ENCODE data around the gene NDUFB6.
"Not testable (repeated sequence)": the region's sequence is repeated elsewhere in the genome, so short reads cannot be mapped to it uniquely, and the experiment has no call there.

NDUFB6 gene

DNA sequence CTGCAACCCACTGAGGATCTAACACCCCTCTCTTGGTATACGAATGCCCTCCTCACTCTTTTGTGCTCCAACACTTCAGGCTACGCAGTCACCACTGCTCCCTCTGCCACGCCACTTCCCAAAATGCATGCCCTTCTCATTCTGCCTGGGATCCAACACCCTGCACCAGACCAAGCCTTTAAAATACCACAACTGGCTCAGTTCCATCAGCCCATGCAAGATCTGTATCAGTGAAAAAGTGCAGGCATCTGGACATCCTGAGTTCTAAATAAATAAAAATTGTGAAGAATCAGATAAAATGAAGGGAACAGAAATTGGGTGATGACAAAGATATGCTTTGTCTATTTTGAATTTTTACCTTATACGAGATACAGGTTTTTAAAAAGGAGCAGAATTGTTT lies 2.7 kb downstream of the NDUFB6 start:
- no peak for DNase-seq (ENCODE audit: low read depth)

DNA sequence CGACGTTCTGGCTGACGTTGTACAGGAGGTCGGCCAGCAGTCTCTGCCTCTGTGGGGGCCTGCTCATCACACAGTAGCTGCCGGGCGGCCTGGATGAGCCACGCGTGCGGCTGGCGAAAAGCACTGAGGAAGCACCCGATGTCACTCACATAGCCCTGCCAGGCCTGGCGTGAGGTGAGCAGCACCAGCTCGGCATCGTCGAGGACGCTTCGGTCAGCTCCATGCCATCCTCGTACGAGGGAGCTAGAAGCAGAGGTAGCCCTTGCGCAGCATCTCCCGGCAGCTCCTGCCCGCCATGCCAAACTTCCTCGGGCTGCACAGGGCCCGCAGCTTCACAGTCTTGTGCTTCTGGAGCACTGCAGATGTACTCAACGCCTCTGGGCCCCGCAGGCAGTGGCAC lies 6.2 kb downstream of the NDUFB6 start:
- no peak for DNase-seq (ENCODE audit: low read depth)

DNA sequence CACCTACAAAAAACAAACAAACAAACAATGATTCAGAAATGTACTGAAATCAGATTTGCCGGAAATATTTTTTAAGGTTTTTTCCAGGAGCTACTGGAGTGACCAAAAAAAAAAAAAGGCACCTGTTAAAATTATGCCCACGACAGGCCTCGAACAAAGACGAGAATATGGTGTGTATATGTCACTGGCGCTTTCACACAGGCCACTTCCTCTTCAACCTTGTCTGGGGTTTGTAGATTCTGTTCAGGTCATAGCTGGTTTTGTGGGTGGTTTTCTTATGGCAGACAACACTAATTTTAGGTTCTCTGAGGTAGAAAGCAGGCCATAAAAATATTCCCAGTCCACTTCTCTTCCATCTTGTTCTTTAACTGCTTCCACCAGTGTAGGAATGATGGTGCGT lies 7.0 kb downstream of the NDUFB6 start:
- no peak for DNase-seq (ENCODE audit: low read depth)

GRCh38 chr9:32558408-32558934 lies 14.5 kb downstream of the NDUFB6 start:
- DNase-seq (ENCODE audit: low read depth): no peak

DNA sequence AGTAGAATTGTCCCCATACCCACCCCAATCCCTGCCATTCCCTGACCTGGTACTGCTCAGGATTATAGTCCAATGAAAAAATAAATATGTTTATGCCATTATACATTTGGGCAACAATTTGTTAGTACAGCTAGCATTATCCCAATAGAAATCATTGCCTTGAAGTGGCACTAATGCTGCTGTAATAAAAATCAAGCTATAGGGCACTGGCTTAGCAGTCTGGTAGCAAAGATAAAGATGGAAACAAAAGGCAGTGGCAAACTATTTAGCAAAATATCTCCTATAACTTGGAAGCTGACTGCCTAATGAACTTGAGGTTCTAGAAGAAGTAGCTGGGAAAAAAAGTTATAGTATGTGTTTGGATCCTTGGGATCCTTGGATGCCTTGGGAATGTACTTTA lies 18.4 kb downstream of the NDUFB6 start:
- no peak for DNase-seq (ENCODE audit: low read depth)

DNA sequence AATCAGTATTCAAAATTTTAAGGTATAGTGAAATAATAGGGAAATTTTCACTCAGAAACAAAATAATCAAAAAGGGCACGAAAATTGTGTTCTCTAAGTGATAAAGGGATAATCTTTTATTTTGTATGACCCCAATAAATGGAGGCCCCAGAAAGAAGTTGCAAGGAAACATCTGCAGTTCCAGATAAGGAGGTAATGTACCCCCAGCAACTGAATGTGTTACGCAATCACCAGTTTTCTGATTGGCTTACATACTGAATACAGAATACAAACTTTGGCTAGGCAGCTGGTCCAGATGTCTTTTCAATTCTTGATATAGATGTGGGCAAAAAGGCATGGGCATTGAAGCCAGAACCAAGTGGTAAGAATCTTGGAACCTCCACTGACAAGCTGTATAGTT lies 18.9 kb downstream of the NDUFB6 start:
- no peak for DNase-seq (ENCODE audit: low read depth)

DNA sequence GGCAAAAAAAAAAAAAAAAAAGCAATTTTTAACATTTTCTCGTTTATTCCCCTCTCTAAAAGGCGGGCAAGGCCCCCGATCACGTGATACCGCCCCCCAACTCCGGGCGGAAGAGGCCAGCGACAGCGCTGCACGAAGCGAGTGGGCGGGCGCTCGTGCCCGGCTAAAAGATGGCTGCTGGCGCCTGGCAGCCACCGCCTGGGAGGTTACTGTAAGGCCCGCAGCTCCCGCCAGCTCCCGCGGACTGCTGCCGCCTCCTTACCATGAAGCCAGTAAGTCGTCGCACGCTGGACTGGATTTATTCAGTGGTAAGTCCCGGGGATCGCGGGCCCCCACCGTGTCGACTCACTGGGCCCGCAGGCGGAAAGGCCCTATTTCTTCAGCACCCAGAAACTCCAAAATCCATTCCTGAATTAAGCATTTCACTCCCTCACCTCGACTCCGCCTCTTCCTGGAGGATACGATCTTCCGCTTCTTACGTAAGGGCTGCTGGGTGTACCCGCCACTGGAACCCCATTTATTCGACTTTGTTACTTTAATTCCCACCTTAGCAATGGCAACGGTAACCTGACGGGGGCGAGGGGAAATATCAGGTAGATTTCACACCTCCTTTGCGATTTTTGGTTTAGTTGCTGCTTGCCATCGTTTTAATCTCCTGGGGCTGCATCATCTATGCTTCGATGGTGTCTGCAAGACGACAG lies 20.6 kb downstream of the NDUFB6 start, which contains the start of the genes SMIM27 and TOPORS:
SMIM27 (plus strand) TSS at position 156 of the 701 bp plus-strand sequence; CDS start at position 264, 108 bp downstream.
TOPORS (minus strand) TSS at position 415 of the 701 bp plus-strand sequence; CDS start at position 265, 150 bp downstream.
- peak; percentile 87 for DNase-seq (ENCODE audit: low read depth)

GRCh38 chr9:32551276-32552051 lies 21.5 kb downstream of the NDUFB6 start:
- peak; percentile 33 for DNase-seq (ENCODE audit: low read depth)

- DNase-seq (ENCODE audit: low read depth): peak; percentile 85
These were observed 22.2 kb downstream of the NDUFB6 start for GRCh38 chr9:32550562-32551275.

GRCh38 chr9:32550150-32550561 lies 22.8 kb downstream of the NDUFB6 start:
- DNase-seq (ENCODE audit: low read depth): no peak

DNA sequence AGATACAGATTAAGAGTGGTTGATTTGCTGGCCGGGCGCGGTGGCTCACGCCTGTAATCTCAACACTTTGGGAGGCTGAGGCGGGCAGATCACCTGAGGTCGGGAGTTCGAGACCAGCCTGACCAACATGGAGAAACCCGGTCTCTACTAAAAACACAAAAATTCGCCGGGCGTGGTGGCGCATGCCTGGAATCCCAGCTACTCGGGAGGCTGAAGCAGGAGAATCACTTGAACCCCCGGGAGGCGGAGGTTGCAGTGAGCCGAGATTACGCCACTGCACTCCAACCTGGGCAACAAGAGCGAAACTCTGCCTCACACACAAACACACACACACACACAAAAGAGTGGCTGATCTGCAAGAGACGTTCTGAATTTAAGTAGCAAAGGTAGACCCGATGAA lies 24.7 kb downstream of the NDUFB6 start:
- DNase-seq (ENCODE audit: low read depth): not testable (repeated sequence)

DNA sequence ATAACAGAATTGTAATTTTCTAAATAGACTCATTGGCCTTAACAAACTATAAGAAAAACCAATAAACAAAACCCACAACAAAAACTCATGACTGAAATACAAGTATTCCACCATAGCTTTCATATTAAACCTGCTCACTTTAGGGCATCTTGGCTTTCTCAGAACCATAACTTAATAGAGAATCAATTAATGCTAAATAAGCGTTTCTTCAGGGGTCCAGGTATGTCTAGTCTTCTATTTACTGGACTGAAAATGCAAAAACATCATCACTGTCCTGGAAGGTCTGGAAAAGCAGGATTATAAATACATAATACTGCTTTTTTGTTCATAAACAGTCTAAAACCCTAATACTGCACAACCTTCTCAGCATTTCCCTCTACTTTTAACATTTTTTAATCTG lies 27.1 kb downstream of the NDUFB6 start:
- no peak for DNase-seq (ENCODE audit: low read depth)

DNA sequence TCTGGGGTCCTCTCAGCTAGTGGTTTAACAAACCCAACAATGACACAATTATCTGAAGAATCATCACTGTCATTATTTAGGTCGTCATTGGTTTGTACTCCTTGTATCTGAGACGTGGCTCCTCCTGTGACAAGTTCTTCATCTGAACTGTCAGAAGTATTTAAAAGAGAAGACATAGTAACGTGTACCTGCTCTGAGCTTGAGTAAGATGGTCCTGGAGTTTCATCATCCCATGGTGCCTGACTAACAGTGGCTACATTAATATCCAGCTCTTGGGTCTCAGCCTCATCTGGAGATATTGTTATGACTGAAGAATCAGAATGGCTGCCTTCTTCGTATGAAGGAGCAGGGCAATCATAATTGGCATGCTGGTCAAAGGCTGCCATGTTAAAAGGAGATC lies 29.9 kb downstream of the NDUFB6 start:
- no peak for DNase-seq (ENCODE audit: low read depth)

- no peak for DNase-seq (ENCODE audit: low read depth)
These were observed 39.1 kb downstream of the NDUFB6 start for GRCh38 chr9:32533816-32534215.

GRCh38 chr9:32533336-32533735 lies 39.6 kb downstream of the NDUFB6 start:
- DNase-seq (ENCODE audit: low read depth): no peak

DNA sequence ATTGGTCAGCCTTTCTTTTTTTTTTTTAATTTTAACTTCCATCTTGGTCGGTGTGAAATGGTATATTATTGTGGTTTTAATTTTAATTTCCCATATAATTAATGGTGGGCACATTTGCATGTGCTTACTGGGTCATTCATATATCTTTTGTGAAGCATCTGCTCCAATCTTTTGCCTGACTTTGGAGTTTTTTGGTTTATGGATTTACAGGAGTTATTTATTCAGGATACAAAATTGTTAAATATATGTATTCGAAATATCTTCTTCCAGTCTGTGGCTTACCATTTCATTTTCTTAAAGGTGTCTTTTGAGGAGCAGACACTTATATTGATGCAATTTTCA lies 46.3 kb downstream of the NDUFB6 start:
- no peak for DNase-seq (ENCODE audit: low read depth)

DNA sequence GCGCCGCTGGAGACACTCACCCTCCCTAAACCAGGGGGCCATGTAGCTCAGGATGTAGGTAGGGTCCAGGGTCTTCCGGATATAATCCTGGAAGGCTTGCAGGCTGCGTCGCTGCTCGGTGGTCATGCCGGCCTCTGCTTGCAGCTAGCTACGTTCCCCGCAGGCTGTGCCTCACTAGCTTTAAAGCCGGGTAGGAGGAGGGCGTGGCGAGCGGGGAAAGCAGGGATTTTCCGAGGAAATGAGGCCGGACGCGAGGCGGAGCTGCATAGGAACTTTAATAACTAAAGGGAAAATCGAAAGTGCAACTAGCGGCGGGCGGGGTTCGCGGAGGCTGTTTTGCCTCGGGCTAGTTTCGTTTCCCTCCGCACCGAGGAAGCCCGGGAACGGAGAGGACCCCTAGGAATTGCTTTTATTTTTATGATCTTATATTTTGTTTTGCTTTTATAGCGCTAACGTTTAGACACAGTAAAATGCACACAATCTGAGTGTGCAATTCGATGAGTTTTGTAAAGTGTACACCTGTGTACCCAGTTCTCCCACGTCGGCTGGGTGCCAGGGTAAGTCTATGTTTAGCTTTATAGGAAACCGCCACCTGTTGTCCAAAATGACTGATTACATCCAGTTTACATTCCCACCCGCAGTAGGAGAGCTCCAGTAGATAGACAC lies 46.8 kb downstream of the NDUFB6 start, which contains the start of gene RIGI:
RIGI (minus strand) TSS at position 156 of the 666 bp plus-strand sequence; CDS start at position 126, 30 bp downstream.
- DNase-seq (ENCODE audit: low read depth): peak; percentile 60

- DNase-seq (ENCODE audit: low read depth): no peak
These were observed 47.3 kb downstream of the NDUFB6 start for GRCh38 chr9:32525709-32526030.

DNA sequence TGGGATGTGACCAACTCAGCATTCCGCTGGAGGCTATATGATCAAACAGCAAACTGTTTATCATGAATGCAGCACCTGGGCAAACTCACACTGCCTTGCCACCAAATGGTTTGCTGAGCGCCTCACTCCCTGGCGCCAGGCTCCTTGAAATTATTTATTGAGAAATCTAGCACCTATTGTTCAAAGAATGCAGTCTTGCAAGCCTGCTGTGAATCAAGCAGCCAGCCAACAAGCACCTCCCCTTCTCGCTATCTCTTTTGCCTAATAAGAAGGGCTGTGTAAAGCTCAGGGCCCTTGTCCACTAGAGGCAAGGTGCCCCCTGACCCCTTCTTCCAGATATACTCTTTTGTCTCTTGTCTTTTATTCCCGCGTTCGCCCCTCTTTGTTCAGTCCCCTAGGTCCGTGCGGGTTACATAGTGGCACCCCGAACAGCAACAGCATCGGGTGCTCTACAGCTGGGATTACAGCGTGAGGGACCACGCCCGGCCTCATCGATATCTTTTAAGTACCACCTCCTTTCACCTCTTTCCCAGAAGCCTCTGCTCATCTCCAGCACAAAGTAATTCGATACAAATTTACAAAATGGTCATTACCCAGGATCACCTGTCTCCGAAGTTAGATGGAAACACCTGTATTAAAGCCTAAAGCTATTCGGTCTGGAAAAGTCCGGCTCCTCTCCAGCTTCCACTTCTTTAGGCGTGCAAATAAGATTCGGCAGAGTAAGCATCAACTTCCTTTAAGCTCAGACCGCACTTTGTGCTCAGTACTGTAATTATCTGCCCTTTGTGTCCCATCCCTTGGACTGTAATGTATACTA lies 47.9 kb downstream of the NDUFB6 start:
- no peak for DNase-seq (ENCODE audit: low read depth)

GRCh38 chr9:32524558-32524891 lies 48.4 kb downstream of the NDUFB6 start:
- not testable (repeated sequence) for DNase-seq (ENCODE audit: low read depth)

DNA sequence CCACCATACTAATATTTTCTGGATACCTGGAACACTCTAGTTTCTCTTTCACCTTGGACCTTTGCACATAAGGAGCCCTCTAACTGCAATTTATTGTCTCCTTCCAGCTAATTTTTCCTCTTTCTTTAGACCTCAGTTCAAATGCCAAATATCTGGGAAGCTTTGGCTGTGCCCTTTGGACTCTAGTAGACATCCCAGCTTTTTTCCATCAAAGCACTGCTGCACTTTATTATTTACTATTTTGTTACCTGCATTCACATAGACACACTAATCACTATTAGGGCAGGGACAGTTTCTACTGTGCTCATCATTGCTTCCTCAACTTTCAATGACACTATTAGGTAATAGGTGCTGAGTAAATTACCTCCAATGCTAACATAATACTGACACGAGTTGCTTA lies 49.0 kb downstream of the NDUFB6 start:
- no peak for DNase-seq (ENCODE audit: low read depth)
